AG04450 (cell line): ENCODE measurements around the gene HMGA1. TPM values are rescaled to one million over a fixed set of nuclear protein-coding genes. Genes with fewer than 3 reads are reported as not detected.

Source experiments
- CTCF ChIA-PET: fragments of 300-600, 350-600 bp; formaldehyde crosslinking; extraction: SDS; loops from one replicate; lab custom pipeline; 2022; ENCODE audit warnings: antibody characterized with exemption, inconsistent platforms; lab: Charles Lee
- POLR2A ChIA-PET: fragments of 350-600 bp; formaldehyde crosslinking; extraction: SDS; loops from one replicate; lab custom pipeline; 2021; ENCODE audit warnings: antibody characterized with exemption, inconsistent platforms; lab: Yijun Ruan, JAX
- DNase-seq: peaks from one replicate; pipeline ENCODE4 v3.0.0-alpha.2; 2011; ENCODE audit warnings: low read depth, low spot score
- H3K27ac ChIP-seq: one replicate; pipeline ENCODE4 v1.5.1; 2012; ENCODE audit warnings: low read depth, low read length, control low read depth
- H3K27me3 ChIP-seq: one replicate; pipeline ENCODE4 v1.6.0; 2012; ENCODE audit warnings: low read length; ENCODE audit not compliant: control insufficient read depth, insufficient read depth
- H3K4me3 ChIP-seq: 2 replicates; pipeline ENCODE4 v1.5.1; 2011; ENCODE audit warnings: mild to moderate bottlenecking, low read depth, low read length, control low read depth
- H3K9me3 ChIP-seq: 2 replicates; pipeline ENCODE4 v1.5.1; 2012; ENCODE audit warnings: low read length; ENCODE audit not compliant: control insufficient read depth, insufficient read depth
- polyA plus RNA-seq: library from polyadenylated mRNA; depleted of rRNA; stranded (reverse); fragments of >200 nt; gene quantifications from 2 replicates; pipeline ENCODE4 v1.2.3, GENCODE V29; 2011
- TF ChIP-seq, protein P1 (sequence below): IDR thresholded peaks from 2 replicates; pipeline ENCODE4 v1.5.1; 2011; ENCODE audit warnings: low read depth, low read length, control low read depth, inconsistent platforms

Gene HMGA1
- polyA plus RNA-seq, 1 experiment, result 142 TPM

DNA sequence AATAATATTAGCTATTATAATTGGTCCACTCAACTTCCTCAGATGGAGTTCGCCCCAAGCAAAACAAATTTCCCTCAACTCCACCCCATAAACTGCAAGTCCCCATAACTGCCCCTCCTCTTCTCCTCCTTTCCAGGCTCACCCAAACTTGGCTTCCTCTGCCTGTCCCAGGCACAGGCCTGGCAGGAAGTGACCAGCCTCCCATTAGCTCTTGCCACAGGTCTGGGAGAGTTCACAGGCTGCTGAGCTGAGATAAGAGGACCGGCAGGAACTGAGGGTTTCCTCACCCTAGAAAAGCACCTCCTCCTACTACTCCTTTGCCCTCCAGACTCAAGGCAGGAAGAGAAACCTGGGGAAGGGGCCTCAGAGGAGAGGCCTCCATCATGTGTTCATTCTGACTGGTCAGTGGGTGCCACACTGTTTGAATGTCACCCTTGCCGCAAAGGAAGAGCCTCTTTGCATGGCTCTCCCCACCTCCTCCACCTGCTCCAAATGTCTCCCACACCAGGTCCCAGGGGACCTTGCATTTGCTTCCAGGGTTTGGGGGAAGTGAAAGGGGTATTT lies 36.7 kb downstream of the HMGA1 start:
- Histone ChIP-seq H3K27ac (no peak overlapping the region), H3K9me3 (no peaks in the 10 kb centered on the region), H3K4me3 (no peak overlapping the region), H3K27me3 (no peaks in the 10 kb centered on the region)
- TF ChIP-seq, protein P1, sequence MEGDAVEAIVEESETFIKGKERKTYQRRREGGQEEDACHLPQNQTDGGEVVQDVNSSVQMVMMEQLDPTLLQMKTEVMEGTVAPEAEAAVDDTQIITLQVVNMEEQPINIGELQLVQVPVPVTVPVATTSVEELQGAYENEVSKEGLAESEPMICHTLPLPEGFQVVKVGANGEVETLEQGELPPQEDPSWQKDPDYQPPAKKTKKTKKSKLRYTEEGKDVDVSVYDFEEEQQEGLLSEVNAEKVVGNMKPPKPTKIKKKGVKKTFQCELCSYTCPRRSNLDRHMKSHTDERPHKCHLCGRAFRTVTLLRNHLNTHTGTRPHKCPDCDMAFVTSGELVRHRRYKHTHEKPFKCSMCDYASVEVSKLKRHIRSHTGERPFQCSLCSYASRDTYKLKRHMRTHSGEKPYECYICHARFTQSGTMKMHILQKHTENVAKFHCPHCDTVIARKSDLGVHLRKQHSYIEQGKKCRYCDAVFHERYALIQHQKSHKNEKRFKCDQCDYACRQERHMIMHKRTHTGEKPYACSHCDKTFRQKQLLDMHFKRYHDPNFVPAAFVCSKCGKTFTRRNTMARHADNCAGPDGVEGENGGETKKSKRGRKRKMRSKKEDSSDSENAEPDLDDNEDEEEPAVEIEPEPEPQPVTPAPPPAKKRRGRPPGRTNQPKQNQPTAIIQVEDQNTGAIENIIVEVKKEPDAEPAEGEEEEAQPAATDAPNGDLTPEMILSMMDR, result no peak
- DNase-seq, result no peak
- ChIA-PET CTCF (interaction anchor here (1.9 kb wide), 1 partner anchor 23 kb away, joined by 8 read pairs; no protein-coding TSS in a partner anchor), POLR2A (no interaction called here)

DNA sequence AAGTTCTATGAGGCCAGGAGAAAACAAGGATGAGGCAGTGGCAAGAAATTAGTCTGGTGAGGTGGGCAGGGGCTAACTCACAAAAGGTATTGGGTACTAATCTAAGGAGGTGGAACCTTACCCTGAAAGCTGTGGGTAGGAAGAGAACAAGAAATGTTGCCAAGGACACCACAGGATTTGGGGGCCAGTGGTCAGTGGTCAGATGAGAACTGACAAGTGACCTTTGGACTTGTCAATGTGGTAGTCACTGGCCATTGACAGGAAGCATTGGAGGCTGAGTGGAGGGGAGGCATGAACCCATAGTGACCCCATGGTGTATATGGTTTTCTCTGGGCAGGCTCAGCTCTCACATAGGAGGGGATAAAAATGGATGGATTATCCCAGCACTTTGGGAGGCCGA lies 37.5 kb downstream of the HMGA1 start:
- POLR2A ChIA-PET, result interaction anchor here (0.7 kb wide), 1 partner anchor 148 kb away, joined by 3 read pairs; no protein-coding TSS in a partner anchor
- CTCF ChIA-PET, result no interaction called here
- Histone ChIP-seq H3K9me3 (no peaks in the 10 kb centered on the region), H3K27ac (no peak overlapping the region), H3K27me3 (no peaks in the 10 kb centered on the region), H3K4me3 (no peak overlapping the region)
- DNase-seq, result no peak
- TF ChIP-seq, protein P1, result no peak

DNA sequence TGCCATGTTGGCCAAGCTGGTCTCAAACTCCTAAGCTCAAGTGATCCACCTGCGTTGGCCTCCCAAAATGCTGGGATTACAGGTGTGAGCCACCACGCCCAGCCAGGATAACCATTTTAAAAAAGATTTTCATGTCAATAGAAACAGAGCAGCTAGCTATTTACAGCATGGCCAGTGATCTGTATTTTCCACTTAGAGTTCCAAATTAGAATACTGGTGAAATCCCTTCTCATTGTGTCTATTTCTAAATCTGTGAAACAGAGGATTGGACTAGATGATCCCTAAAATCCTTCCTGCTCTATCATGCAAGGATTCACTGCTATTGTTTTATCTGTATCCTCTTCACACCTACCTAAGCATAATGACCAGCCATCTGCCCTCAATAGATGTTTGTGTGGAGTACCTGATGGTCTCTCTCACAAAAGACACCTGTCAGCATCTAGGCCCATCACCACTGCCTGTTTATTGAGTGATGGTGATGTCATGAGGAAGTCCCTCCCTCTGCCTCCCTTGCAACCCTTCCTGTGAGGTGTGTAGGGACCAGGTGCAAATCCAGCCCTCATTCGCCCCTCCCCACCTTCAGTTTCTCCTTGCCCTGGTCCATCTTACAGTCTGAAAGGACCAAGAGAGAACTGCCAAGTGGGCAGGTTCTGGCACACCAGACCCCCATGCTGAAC lies 38.6 kb downstream of the HMGA1 start:
- H3K9me3 ChIP-seq, result no peaks in the 10 kb centered on the region
- TF ChIP-seq, protein P1, result no peak
- DNase-seq, result no peak
- H3K4me3 ChIP-seq, result no peak overlapping the region
- no peak overlapping the region for H3K27ac ChIP-seq
- ChIA-PET CTCF (interaction anchor here (1.1 kb wide), 1 partner anchor 112 kb away, joined by 3 read pairs; no protein-coding TSS in a partner anchor), POLR2A (interaction anchor here (0.6 kb wide), 2 partner anchors 640 to 1403 kb away, joined by 6 to 7 read pairs; no protein-coding TSS in a partner anchor)
- no peaks in the 10 kb centered on the region for H3K27me3 ChIP-seq

DNA sequence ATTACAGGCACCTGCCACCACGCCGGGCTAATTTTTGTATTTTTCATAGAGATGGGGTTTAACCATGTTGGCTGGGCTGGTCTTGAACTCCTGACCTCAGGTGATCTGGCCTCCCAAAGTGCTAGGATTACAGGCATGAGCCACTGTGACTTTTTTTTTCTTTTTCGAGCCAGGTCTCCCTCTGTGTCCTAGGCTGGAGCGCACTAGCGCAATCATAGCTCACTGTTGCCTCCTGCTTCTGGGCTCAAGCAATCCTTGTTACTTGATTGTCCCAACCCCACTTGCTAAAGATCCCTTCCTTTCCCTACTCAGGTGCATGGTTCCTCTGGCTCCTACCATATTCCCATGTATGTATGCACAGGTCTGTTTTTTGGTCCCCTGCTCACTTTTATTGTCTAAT lies 39.5 kb downstream of the HMGA1 start:
- Histone ChIP-seq H3K27ac (no peak overlapping the region), H3K4me3 (no peak overlapping the region), H3K27me3 (no peaks in the 10 kb centered on the region), H3K9me3 (no peaks in the 10 kb centered on the region)
- TF ChIP-seq, protein P1, result no peak
- CTCF ChIA-PET, result interaction anchor here (0.8 to 1.1 kb wide), 2 partner anchors 27 to 113 kb away, joined by 3 to 4 read pairs; no protein-coding TSS in a partner anchor
- POLR2A ChIA-PET, result interaction anchor here (0.6 kb wide), 2 partner anchors 639 to 1402 kb away, joined by 6 to 7 read pairs; no protein-coding TSS in a partner anchor
- DNase-seq, result no peak
